ENCODE results near the gene AKAP13. TPM values are rescaled to one million over a fixed set of nuclear protein-coding genes. Genes with fewer than 3 reads are reported as not detected.

AKAP13 gene
- total RNA-seq, 1 donor from 2014 or later = 443 TPM

DNA sequence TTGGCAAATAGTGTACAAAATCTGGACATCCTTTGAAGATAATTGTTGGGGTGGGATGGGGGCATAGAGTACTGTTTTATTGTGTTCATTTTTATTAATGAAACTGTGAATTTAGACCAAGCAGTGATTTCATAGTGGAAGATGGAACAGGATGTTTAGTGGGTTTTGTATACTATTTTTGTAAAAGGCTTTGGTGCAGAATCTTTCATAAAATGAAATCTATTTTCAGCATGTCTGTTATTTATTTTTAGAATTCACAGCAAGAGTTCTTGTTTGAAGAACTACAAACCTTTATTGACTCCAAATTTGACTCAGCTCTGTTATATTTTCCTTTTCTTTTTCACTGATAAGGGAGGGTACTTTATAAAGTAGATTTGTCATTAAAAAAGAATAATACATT lies 145.4 kb downstream of the AKAP13 start:
- intact Hi-C loops (cut with DNase I) = no loop called here
- Histone ChIP-seq H3K36me3 (peaks cover 11% of the 10 kb centered on the region), H3K4me3 (no peak overlapping the region), H3K9me3 (no peaks in the 10 kb centered on the region), H3K27me3 (ENCODE audit: low read depth) (no peaks in the 10 kb centered on the region), H3K27ac (no peak overlapping the region), H3K4me1 (peaks cover 30% of the 10 kb centered on the region)
- no peak for DNase-seq
- no peak for ATAC-seq
- TF ChIP-seq, protein P1, sequence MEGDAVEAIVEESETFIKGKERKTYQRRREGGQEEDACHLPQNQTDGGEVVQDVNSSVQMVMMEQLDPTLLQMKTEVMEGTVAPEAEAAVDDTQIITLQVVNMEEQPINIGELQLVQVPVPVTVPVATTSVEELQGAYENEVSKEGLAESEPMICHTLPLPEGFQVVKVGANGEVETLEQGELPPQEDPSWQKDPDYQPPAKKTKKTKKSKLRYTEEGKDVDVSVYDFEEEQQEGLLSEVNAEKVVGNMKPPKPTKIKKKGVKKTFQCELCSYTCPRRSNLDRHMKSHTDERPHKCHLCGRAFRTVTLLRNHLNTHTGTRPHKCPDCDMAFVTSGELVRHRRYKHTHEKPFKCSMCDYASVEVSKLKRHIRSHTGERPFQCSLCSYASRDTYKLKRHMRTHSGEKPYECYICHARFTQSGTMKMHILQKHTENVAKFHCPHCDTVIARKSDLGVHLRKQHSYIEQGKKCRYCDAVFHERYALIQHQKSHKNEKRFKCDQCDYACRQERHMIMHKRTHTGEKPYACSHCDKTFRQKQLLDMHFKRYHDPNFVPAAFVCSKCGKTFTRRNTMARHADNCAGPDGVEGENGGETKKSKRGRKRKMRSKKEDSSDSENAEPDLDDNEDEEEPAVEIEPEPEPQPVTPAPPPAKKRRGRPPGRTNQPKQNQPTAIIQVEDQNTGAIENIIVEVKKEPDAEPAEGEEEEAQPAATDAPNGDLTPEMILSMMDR (IDR thresholded peaks at IDR 0.05) = no peak

- ATAC-seq = peak; percentile 89 to 91
- Histone ChIP-seq H3K27me3 (ENCODE audit: low read depth) (no peaks in the 10 kb centered on the region), H3K36me3 (no peaks in the 10 kb centered on the region), H3K4me3 (no peak overlapping the region), H3K4me1 (peaks cover 38% of the 10 kb centered on the region), H3K9me3 (no peaks in the 10 kb centered on the region), H3K27ac (peak overlapping the region; percentile 66)
- DNase-seq = no peak
- intact Hi-C loops (cut with DNase I) = no loop called here
- TF ChIP-seq, protein P1 (IDR thresholded peaks at IDR 0.05) = no peak
Observed at GRCh38 chr15:85527895-85528294, 147.5 kb downstream of the AKAP13 start.

DNA sequence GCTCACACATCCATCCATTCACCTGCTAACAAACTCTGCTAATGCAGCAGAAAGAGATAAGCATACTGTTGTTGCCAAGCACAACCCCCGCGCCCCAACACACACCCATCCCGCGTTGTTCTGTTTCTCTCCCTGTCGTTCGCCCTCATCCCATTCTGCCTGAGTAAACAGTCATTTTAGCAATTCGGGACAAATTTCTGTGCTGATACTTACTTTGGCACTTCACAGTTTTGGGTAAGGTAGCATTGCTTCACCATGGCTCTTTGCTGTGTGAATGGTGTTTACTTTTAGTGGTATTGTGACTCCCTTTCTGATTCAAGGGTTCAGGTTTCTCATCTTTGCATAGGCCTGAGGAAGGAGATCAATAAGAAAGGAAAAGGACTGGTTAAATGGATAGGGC lies 149.7 kb downstream of the AKAP13 start:
- Histone ChIP-seq H3K27me3 (ENCODE audit: low read depth) (no peaks in the 10 kb centered on the region), H3K4me1 (peaks cover 60% of the 10 kb centered on the region)

DNA sequence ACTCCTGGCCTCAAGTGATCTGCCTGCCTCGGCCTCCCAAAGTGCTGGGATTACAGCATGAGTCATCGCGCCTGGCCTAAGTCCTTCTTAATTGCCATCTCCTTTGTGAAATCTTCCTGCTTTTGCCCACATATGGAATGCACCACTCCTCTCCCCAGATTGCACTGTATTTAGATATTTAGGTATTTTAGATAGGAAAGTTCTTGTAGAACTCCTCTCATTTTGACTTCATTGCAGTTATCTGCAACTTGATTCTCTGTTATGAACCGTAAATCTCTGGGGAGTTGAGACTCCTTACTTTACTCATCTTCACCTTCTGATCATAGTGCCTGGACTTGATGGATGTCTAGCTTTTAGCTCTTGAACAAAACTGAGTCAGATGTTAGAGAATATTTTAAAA lies 150.7 kb downstream of the AKAP13 start:
- DNase-seq (no peak), ATAC-seq (no peak)
- Histone ChIP-seq H3K9me3 (no peaks in the 10 kb centered on the region), H3K27ac (no peak overlapping the region), H3K4me3 (no peak overlapping the region), H3K27me3 (ENCODE audit: low read depth) (no peaks in the 10 kb centered on the region), H3K36me3 (no peaks in the 10 kb centered on the region), H3K4me1 (peaks cover 70% of the 10 kb centered on the region)
- TF ChIP-seq, protein P1 (IDR thresholded peaks at IDR 0.05) = no peak
- intact Hi-C loops (cut with DNase I) = no loop called here

More for the DNA sequence above, 149.7 kb downstream of the AKAP13 start:
- peak overlapping the region; percentile 66 for H3K27ac ChIP-seq
- no peaks in the 10 kb centered on the region for H3K9me3 ChIP-seq
- ATAC-seq = no peak
- no peak overlapping the region for H3K4me3 ChIP-seq
- intact Hi-C loops (cut with DNase I) = no loop called here
- DNase-seq = no peak
- TF ChIP-seq, protein P1 (IDR thresholded peaks at IDR 0.05) = no peak
- H3K36me3 ChIP-seq = no peaks in the 10 kb centered on the region

GRCh38 chr15:85532689-85533088 lies 152.3 kb downstream of the AKAP13 start:
- peak; percentile 56 for DNase-seq

More at GRCh38 chr15:85532689-85533088, 152.3 kb downstream of the AKAP13 start:
- TF ChIP-seq, protein P1 (IDR thresholded peaks at IDR 0.05) = no peak
- Histone ChIP-seq H3K4me1 (peaks cover 70% of the 10 kb centered on the region), H3K36me3 (no peaks in the 10 kb centered on the region), H3K4me3 (no peak overlapping the region), H3K27ac (peak overlapping the region; percentile 72), H3K9me3 (no peaks in the 10 kb centered on the region), H3K27me3 (ENCODE audit: low read depth) (no peaks in the 10 kb centered on the region)
- ATAC-seq = peak; percentile 64 to 72
- intact Hi-C loops (cut with DNase I) = no loop called here
